ENCODE results near the gene CD48.

Gene CD48

DNA sequence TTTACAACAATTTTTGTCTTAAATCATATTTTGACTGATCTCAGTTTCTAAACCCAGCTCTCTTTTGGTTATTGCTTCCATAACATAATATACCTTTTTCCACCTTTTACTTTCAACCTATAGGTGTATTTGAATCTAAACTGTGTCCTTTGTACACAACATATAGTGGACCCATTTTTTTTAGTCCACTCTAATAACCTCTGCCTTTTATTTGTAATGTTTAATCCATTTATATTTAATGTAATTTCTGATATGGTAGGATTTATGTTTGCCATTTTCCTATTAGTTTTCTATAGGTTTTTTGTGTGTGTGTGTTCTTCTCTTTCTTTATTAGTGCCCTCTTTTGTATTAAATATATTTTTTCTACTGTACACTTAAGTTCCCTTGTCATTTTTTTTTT, 42.3 kb downstream of the CD48 start:
- no peaks in the 10 kb centered on the region for H3K27me3 ChIP-seq (ENCODE audit: low read length)
- no peak overlapping the region for H2AFZ ChIP-seq (ENCODE audit: low read depth, low read length, severe bottlenecking)
- no peaks in the 10 kb centered on the region for H3K9me2 ChIP-seq (replicated peaks; ENCODE audit: insufficient read depth, low read length)
- no peak overlapping the region for H3K4me2 ChIP-seq (ENCODE audit: low read depth, low read length, poor library complexity, severe bottlenecking)
- no peaks in the 10 kb centered on the region for H3K79me2 ChIP-seq (ENCODE audit: insufficient read depth, low read length)
- H3K36me3 ChIP-seq (ENCODE audit: low read length) = peaks cover 11% of the 10 kb centered on the region
- H3K9me3 ChIP-seq (ENCODE audit: insufficient read depth, low read length) = no peaks in the 10 kb centered on the region
- no peak overlapping the region for H3K27ac ChIP-seq (ENCODE audit: low read depth, low read length)
- no peak overlapping the region for H3K4me3 ChIP-seq (ENCODE audit: insufficient read depth, low read length, poor library complexity, severe bottlenecking)
- no peak overlapping the region for H3K9ac ChIP-seq (ENCODE audit: low read length)
- peaks cover 41% of the 10 kb centered on the region for H3F3A ChIP-seq (ENCODE audit: insufficient read depth)
- H4K20me1 ChIP-seq (ENCODE audit: low read depth, low read length) = no peaks in the 10 kb centered on the region
- TF ChIP-seq EZH2phosphoT487 (conservative IDR thresholded peaks at IDR 0.05; ENCODE audit: low read length) = no peak
- TF ChIP-seq, protein P1, sequence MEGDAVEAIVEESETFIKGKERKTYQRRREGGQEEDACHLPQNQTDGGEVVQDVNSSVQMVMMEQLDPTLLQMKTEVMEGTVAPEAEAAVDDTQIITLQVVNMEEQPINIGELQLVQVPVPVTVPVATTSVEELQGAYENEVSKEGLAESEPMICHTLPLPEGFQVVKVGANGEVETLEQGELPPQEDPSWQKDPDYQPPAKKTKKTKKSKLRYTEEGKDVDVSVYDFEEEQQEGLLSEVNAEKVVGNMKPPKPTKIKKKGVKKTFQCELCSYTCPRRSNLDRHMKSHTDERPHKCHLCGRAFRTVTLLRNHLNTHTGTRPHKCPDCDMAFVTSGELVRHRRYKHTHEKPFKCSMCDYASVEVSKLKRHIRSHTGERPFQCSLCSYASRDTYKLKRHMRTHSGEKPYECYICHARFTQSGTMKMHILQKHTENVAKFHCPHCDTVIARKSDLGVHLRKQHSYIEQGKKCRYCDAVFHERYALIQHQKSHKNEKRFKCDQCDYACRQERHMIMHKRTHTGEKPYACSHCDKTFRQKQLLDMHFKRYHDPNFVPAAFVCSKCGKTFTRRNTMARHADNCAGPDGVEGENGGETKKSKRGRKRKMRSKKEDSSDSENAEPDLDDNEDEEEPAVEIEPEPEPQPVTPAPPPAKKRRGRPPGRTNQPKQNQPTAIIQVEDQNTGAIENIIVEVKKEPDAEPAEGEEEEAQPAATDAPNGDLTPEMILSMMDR (IDR thresholded peaks at IDR 0.05; ENCODE audit: insufficient read depth, low read length, poor library complexity, severe bottlenecking) = no peak

DNA sequence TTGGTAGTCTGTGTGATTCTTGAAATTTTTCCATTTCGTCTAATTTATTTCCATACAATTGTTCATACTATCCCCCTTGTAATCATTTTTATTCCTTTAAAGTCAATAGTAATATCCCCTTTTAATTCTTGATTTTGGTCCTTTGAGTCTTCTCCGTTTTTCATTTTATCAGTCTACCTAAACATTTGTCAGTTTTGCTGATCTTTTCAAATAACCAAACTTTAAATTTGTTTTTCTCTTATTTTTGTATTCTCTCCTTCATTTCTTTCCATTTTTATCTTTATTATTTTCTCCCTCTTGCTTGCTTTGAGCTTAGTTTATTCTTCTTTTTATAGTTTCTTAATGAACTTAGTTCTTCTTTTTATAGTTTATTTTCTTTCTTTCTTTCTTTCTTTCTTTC, 43.7 kb downstream of the CD48 start:
- Histone ChIP-seq H2AFZ (ENCODE audit: low read depth, low read length, severe bottlenecking) (no peak overlapping the region), H3K4me3 (ENCODE audit: insufficient read depth, low read length, poor library complexity, severe bottlenecking) (no peak overlapping the region), H3K27me3 (ENCODE audit: low read length) (no peaks in the 10 kb centered on the region), H3F3A (ENCODE audit: insufficient read depth) (peaks cover 28% of the 10 kb centered on the region), H3K27ac (ENCODE audit: low read depth, low read length) (no peak overlapping the region), H3K9me3 (ENCODE audit: insufficient read depth, low read length) (no peaks in the 10 kb centered on the region), H4K20me1 (ENCODE audit: low read depth, low read length) (no peaks in the 10 kb centered on the region), H3K9ac (ENCODE audit: low read length) (no peak overlapping the region), H3K36me3 (ENCODE audit: low read length) (peaks cover 11% of the 10 kb centered on the region), H3K9me2 (replicated peaks; ENCODE audit: insufficient read depth, low read length) (no peaks in the 10 kb centered on the region), H3K4me2 (ENCODE audit: low read depth, low read length, poor library complexity, severe bottlenecking) (no peak overlapping the region), H3K79me2 (ENCODE audit: insufficient read depth, low read length) (no peaks in the 10 kb centered on the region)
- TF ChIP-seq, protein P1 (IDR thresholded peaks at IDR 0.05; ENCODE audit: insufficient read depth, low read length, poor library complexity, severe bottlenecking) = no peak
- TF ChIP-seq EZH2phosphoT487 (conservative IDR thresholded peaks at IDR 0.05; ENCODE audit: low read length) = no peak

DNA sequence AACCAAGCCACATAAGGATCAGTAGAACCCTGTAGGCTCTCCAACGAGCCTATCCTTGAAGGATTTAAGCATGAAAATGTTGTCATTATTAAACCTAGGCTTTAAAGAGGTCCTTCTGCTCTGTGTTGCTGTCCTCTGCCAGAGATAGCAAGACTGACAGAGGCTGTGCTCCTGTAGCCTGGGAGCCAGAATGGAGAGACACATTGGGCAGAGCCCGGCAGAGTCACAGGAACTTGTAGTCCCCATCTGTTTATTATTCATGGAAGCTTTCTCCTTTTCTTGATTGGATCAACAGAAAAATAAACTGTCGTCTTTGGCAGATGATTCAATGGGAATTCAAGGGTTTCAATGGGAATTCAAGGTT, 45.6 kb downstream of the CD48 start:
- H3K4me3 ChIP-seq (ENCODE audit: insufficient read depth, low read length, poor library complexity, severe bottlenecking) = peak overlapping the region; percentile 14
- H3K27ac ChIP-seq (ENCODE audit: low read depth, low read length) = peak overlapping the region; percentile 31; the same call in 1 of the 2 replicates
- H3K9me2 ChIP-seq (replicated peaks; ENCODE audit: insufficient read depth, low read length) = no peaks in the 10 kb centered on the region
- H3K4me2 ChIP-seq (ENCODE audit: low read depth, low read length, poor library complexity, severe bottlenecking) = peak overlapping the region; percentile 35
- H3K79me2 ChIP-seq (ENCODE audit: insufficient read depth, low read length) = no peaks in the 10 kb centered on the region
- TF ChIP-seq, protein P1 (IDR thresholded peaks at IDR 0.05; ENCODE audit: insufficient read depth, low read length, poor library complexity, severe bottlenecking) = no peak
- TF ChIP-seq EZH2phosphoT487 (conservative IDR thresholded peaks at IDR 0.05; ENCODE audit: low read length) = no peak
- no peaks in the 10 kb centered on the region for H3K27me3 ChIP-seq (ENCODE audit: low read length)
- H3K9ac ChIP-seq (ENCODE audit: low read length) = peak overlapping the region; percentile 4; the same call in 1 of the 2 replicates
- no peaks in the 10 kb centered on the region for H4K20me1 ChIP-seq (ENCODE audit: low read depth, low read length)
- no peak overlapping the region for H2AFZ ChIP-seq (ENCODE audit: low read depth, low read length, severe bottlenecking)
- no peaks in the 10 kb centered on the region for H3K9me3 ChIP-seq (ENCODE audit: insufficient read depth, low read length)
- peaks cover 16% of the 10 kb centered on the region; the same call in 1 of the 2 replicates for H3F3A ChIP-seq (ENCODE audit: insufficient read depth)
- peaks cover 11% of the 10 kb centered on the region for H3K36me3 ChIP-seq (ENCODE audit: low read length)
